ENCODE results near the gene ZCCHC13. TPM values are rescaled to one million over a fixed set of nuclear protein-coding genes. Genes with fewer than 3 reads are reported as not detected.

The ZCCHC13 gene
- total RNA-seq, 2 donors from 2014 or later = not detected

- no peak for DNase-seq (ENCODE audit: low spot score)
- no peak for TF ChIP-seq CTCF (IDR thresholded peaks at IDR 0.05)
- H3K36me3 ChIP-seq = no peaks in the 10 kb centered on the region
- H3K4me3 ChIP-seq = no peak overlapping the region
- no peak overlapping the region for H3K27ac ChIP-seq
- no peaks in the 10 kb centered on the region for H3K27me3 ChIP-seq (replicated peaks; ENCODE audit: insufficient read depth)
- H3K9me3 ChIP-seq = no peaks in the 10 kb centered on the region
- H3K4me1 ChIP-seq (ENCODE audit: control insufficient read depth in 1 of 2, low read depth in 2 of 2) = no peaks in the 10 kb centered on the region
- ATAC-seq (ENCODE audit: insufficient number of reproducible peaks, low FRiP score, low read depth) = no peak
Measured at GRCh38 chrX:74353984-74354383, 50.0 kb downstream of the ZCCHC13 start.

Other genes starting within 250 kb of the ZCCHC13 start
- 10 to 100 TPM in 1 of 2 donors, 1 to 10 TPM in 1; 7.9 to 11.6 TPM for gene SLC16A2, start 117.3 kb downstream of the ZCCHC13 start, total RNA-seq

All from thoracic aorta (tissue), 2 donors.